ENCODE results near the gene NARS2.

Gene NARS2

DNA sequence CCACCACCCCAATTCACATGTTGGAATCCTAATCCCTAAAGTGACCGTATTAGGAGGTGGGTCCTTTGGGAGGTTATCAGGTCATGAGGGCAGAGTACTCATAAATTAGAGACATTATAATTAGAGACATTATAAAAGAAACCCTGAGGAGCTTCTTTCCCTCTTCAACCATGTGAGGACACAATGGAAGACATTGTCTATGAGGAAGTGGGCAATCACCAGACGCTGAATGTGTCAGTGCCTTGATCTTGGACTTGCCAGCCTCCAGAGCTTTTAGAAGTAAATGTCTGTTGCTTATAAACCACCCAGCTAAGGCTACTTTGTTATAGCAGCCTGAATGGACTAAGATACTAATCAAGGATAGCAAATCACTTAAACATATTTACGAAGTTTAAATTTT, 171.8 kb downstream of the NARS2 start:
- DNase-seq: no peak

DNA sequence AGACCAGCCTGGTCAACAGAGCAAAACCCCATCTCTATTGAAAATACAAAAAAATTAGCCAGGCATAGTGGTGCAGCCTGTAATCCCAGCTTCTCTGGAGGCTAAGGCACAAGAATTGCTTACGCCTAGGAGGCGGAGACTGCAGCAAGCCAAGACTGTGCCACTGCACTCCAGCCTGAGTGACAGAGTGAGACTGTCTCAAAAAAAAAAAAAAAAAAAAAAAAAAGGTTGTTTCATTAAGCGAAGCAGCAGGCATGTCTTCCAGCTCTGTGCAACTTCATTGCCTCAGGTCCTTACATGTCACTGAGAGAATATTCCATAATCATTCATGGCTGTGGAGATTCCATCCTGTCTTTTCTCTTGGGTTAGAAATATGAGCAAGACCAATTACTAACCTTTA, 174.0 kb downstream of the NARS2 start:
- DNase-seq: no peak

DNA sequence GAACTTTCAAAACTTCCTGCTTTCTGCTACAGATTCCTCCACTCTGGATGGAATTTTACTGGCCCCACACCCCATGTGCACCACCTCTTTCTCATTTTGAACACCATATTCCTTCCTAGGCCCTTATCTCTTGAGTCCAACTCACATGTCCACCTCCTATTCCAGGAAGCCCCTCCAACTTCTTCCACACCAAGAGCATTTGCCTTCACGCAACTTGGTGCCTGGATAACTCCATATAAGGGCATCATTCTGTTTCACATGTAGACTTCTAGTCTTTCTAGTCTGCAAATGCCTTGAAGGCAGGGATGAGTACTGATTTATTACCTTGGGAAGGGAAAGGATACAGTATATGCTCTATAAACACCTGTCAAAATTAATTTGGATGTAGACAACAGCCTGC, 174.5 kb downstream of the NARS2 start:
- no peak for DNase-seq

DNA sequence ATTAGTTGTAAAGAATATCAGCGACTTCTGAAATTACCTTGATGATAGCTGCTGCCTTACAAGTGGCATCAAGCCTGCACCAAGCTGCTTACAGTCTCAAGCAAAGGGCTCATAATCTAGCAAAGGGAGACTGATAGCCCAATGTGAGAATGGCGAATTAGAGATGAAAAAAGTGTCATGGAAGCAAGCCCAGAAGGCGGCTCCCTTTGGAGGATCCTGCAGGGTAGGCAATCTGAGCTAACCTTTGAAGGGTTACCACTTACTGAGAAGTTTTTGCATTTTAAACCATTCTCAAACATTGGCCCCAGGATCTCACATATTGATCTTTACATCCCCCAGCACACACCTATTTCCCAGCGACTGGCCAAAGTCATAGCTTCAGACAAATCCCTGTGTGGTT, 175.5 kb downstream of the NARS2 start:
- DNase-seq: no peak

DNA sequence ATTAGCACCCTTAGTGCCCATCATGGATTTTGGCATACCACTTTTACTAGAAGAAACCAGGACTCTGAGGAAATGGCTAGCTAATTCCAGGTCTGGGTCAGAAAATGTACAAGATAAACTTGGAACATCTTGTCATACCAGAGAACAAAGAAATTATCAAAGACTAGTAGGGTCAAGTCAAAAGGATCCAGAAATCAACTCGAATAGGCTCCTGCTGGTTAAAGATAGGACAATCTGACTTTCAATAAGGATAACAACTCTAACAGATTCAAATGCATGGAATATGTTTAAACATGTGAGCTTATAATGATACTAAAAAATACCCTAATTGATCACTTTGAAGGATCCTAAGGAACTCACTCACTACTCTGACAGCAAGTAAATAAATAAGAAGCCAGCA, 175.9 kb downstream of the NARS2 start:
- DNase-seq: no peak

DNA sequence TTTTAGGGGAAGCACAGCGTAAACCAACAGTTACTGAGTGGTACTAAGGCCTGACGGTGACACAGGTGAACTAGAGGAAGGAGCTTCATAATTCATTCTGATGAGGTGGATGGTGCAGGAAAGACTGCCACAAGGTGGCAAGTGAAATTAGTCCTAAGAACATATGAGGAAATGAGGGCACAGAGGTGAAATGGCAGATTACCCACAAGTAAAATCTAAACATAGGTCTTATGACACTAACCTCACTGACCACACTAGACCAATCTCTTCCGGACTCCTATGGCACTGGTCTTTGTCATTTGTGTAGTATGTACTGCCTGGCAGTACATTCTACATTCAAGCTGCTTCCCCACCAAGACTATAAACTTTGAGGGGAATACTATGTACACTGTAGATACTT, 177.3 kb downstream of the NARS2 start:
- DNase-seq: no peak

DNA sequence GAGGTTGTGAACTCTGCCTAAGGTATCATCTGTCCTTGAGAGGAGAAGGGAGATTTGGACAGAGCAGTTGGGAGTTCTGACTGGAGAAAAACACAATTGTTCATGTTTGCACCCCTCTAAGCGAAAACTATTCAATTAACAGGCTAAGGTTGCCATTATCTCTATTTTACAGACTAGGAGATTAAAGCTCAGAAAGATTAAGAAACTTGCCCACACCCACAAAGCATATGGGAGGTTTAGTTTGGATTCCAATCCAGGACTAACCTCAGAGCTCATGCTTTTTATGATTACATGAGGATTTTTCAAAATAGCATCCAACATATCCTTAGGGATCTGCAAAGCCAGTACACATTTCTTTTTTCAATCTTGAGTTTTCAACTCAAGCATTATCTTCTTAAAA, 179.1 kb downstream of the NARS2 start:
- DNase-seq: no peak

DNA sequence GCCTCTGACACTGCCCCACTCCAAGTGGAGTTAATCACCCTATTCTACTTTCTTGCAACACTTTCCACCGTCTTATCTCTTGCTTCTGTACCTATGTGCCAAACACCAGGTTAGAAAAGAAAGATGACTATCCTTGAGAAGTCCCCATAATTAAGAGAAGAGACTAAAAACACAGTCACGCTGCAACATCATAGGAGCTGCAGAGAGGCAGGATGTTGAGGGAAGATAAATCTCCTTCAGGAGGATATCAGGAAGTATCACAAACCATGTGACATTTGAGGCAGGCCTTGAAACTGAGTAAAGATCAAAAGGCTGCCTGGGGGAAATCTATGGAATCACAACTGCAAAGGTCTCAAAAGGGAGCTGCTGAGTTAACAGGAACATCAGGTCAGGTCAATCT, 181.8 kb downstream of the NARS2 start:
- DNase-seq: no peak

DNA sequence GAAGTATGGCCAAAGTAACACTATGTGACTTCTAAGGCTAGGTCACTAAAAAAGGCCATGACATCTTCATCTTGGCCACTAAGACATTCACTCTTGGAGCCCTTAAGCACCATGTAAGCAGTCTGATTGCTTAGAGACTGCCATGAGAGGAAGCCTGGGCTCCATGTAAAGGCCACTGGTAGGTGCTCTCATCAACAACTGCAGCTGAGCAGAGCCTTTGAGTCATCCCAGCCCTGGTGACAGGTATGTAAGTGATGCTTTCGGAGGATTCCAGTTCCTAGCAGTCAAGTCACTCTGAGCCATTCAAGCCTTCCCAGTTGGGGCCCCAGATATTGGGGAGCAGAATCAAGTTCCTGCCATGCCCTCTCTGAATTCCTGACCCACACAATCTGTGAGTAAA, 183.2 kb downstream of the NARS2 start:
- DNase-seq: no peak

DNA sequence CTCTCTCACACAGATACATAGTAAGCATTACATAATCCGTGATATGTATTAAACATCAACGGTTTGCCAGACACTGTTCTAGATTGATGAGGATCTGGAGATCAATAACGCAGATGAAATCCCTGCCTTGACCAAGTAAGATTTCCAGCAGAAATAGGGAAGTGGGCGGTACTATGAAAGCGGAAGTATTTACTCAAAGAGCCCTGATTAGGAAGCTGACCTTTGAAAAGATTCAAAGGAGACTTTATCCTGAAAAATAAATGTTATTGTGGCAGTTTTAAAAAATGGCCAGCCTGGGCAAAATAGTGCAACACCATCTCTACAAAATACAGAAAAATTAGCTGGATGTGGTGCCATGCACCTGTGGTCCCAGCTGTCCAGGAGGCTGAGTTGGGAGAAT, 183.9 kb downstream of the NARS2 start:
- no peak for DNase-seq

DNA sequence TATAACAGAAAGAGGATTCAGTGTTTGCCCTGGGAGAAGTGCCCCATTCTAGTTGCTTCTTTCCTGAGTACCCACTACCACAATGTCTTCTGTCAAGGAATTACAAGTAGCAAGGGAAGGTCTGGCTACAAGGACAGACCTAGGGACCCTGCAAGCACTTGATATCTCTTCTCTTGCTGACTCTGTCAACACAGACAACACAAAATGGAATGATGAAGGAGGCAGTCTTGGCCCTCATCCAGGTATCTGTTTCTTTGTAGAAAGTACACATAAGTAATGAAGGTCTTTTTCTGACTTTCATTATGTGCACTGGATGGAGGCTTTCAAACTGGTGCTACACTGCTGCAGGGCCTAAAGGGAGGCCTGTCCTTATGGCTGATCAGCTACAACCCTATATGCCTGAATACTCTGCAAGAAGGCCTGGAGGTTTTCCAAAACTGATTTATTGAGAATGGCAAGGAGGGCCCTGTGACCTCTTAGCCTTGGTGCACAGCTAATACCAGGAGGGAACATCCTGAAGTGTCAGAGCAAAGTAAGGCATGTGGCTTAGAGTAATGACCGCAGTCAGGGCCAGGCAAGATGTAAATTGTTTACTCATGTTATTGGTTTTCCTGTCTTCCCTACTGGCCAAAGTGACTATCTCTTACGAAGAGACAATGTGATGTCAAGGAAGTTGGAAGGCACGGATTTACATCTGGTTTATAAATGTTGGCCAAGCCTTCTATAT, 188.3 kb downstream of the NARS2 start:
- DNase-seq: no peak
